Trophoblast cell (in vitro differentiated cells and primary cell): ENCODE results near the gene NLRC3.

Experiments used
- DNase-seq, 2 donors: peaks; one replicate each; pipeline ENCODE4 v3.0.0-alpha.2; 2016
- H2AFZ ChIP-seq: 2 replicates; pipeline ENCODE4 v1.6.1; 2013; ENCODE audit warnings: low read length, moderate library complexity, mild to moderate bottlenecking; ENCODE audit not compliant: insufficient read depth, poor library complexity
- H2AK5ac ChIP-seq: 2 replicates; pipeline ENCODE4 v1.6.1; 2013; ENCODE audit warnings: mild to moderate bottlenecking, low read length
- H2BK120ac ChIP-seq: 2 replicates; pipeline ENCODE4 v1.6.1; 2013; ENCODE audit warnings: low read length, mild to moderate bottlenecking, moderate library complexity; ENCODE audit not compliant: insufficient read depth, poor library complexity
- H2BK12ac ChIP-seq: 2 replicates; pipeline ENCODE4 v1.6.1; 2013; ENCODE audit warnings: mild to moderate bottlenecking, low read length, moderate library complexity
- H2BK5ac ChIP-seq: 2 replicates; pipeline ENCODE4 v1.6.1; 2013; ENCODE audit warnings: low read length, low read depth, moderate library complexity, mild to moderate bottlenecking; ENCODE audit not compliant: poor library complexity
- H3K14ac ChIP-seq: 2 replicates; pipeline ENCODE4 v1.6.1; 2013; ENCODE audit warnings: mild to moderate bottlenecking, low read length
- H3K18ac ChIP-seq: 2 replicates; pipeline ENCODE4 v1.6.1; 2013; ENCODE audit warnings: mild to moderate bottlenecking, low read length
- H3K23ac ChIP-seq: 2 replicates; pipeline ENCODE4 v1.6.1; 2013; ENCODE audit warnings: low read length
- H3K27ac ChIP-seq: 2 replicates; pipeline ENCODE4 v1.5.1; 2013; ENCODE audit warnings: low read depth, mild to moderate bottlenecking, inconsistent platforms, low read length, moderate library complexity
- H3K27me3 ChIP-seq: 2 replicates; pipeline ENCODE4 v1.6.1; 2013; ENCODE audit warnings: inconsistent platforms, mild to moderate bottlenecking, low read length, moderate library complexity; ENCODE audit not compliant: insufficient read depth
- H3K36me3 ChIP-seq, 2 experiments: 1 replicate in 1 of 2; 2 replicates in 1 of 2; pipeline ENCODE4 v1.6.1; 2013; ENCODE audit warnings: low read length in 2 of 2, mild to moderate bottlenecking in 2 of 2, moderate library complexity in 1 of 2; ENCODE audit not compliant: insufficient read depth in 2 of 2, control insufficient read depth in 1 of 2
- H3K4ac ChIP-seq: 2 replicates; pipeline ENCODE4 v1.6.1; 2013; ENCODE audit warnings: low read depth, mild to moderate bottlenecking, low read length, moderate library complexity
- H3K4me1 ChIP-seq, 2 experiments: 1 replicate in 1 of 2; 2 replicates in 1 of 2; pipeline ENCODE4 v1.6.1; 2013; ENCODE audit warnings: low read length in 2 of 2, mild to moderate bottlenecking in 2 of 2, moderate library complexity in 1 of 2; ENCODE audit not compliant: insufficient read depth in 2 of 2, control insufficient read depth in 1 of 2
- H3K4me2 ChIP-seq: 2 replicates; pipeline ENCODE4 v1.6.1; 2013; ENCODE audit warnings: inconsistent platforms, mild to moderate bottlenecking, low read length, moderate library complexity
- H3K4me3 ChIP-seq: 2 replicates; pipeline ENCODE4 v1.5.1; 2013; ENCODE audit warnings: mild to moderate bottlenecking, low read depth, low read length, inconsistent platforms
- H3K79me1 ChIP-seq: one replicate; pipeline ENCODE4 v1.6.1; 2013; ENCODE audit warnings: low read length
- H3K79me2 ChIP-seq: 2 replicates; pipeline ENCODE4 v1.6.1; 2013; ENCODE audit warnings: low read length, mild to moderate bottlenecking; ENCODE audit not compliant: control insufficient read depth, insufficient read depth, poor library complexity
- H3K9ac ChIP-seq: 2 replicates; pipeline ENCODE4 v1.6.1; 2013; ENCODE audit warnings: mild to moderate bottlenecking, low read length
- H3K9me3 ChIP-seq: 2 replicates; pipeline ENCODE4 v1.6.1; 2013; ENCODE audit warnings: low read depth, mild to moderate bottlenecking, control low read depth, inconsistent platforms, low read length; ENCODE audit not compliant: insufficient read depth
- H4K12ac ChIP-seq: 2 replicates; pipeline ENCODE4 v1.6.1; 2013; ENCODE audit warnings: low read depth, mild to moderate bottlenecking, low read length, moderate library complexity
- H4K8ac ChIP-seq: 2 replicates; pipeline ENCODE4 v1.6.1; 2013; ENCODE audit warnings: low read depth, mild to moderate bottlenecking, low read length, moderate library complexity
- H4K91ac ChIP-seq: one replicate; pipeline ENCODE4 v1.6.1; 2013; ENCODE audit warnings: low read depth, mild to moderate bottlenecking, low read length, moderate library complexity
- WGBS: extraction: QIAGEN DNeasy Blood & Tissue Kit; methylation state at CpG from one replicate; pipeline ENCODE4 v1.1.7; 2013; ENCODE audit warnings: missing lambda C conversion rate; ENCODE audit not compliant: insufficient read length, insufficient coverage; ENCODE audit errors: extremely low coverage; 5-methylcytosine and 5-hydroxymethylcytosine counted together

Gene NLRC3

GRCh38 chr16:3597226-3597625 lies 20.0 kb upstream of the NLRC3 start:
- Histone ChIP-seq H2BK120ac (no peak overlapping the region), H3K4me1 (no peaks in the 10 kb centered on the region), H3K27me3 (no peaks in the 10 kb centered on the region), H2BK12ac (no peak overlapping the region), H3K4ac (no peak overlapping the region), H3K4me3 (no peak overlapping the region), H3K4me2 (no peak overlapping the region), H4K8ac (no peak overlapping the region), H3K9ac (no peak overlapping the region), H2AFZ (no peak overlapping the region), H4K91ac (no peak overlapping the region), H3K23ac (no peak overlapping the region), H3K79me1 (no peaks in the 10 kb centered on the region), H2AK5ac (no peak overlapping the region), H3K36me3 (peaks cover 51 to 61% of the 10 kb centered on the region in 2 experiments), H3K27ac (no peak overlapping the region), H3K79me2 (no peaks in the 10 kb centered on the region), H3K9me3 (peaks cover 20% of the 10 kb centered on the region), H2BK5ac (no peak overlapping the region), H3K14ac (no peak overlapping the region), H4K12ac (no peak overlapping the region), H3K18ac (no peak overlapping the region)
- DNase-seq, result no peak
- WGBS, result no CpG with 5 or more reads among the region's 10 CpGs

DNA sequence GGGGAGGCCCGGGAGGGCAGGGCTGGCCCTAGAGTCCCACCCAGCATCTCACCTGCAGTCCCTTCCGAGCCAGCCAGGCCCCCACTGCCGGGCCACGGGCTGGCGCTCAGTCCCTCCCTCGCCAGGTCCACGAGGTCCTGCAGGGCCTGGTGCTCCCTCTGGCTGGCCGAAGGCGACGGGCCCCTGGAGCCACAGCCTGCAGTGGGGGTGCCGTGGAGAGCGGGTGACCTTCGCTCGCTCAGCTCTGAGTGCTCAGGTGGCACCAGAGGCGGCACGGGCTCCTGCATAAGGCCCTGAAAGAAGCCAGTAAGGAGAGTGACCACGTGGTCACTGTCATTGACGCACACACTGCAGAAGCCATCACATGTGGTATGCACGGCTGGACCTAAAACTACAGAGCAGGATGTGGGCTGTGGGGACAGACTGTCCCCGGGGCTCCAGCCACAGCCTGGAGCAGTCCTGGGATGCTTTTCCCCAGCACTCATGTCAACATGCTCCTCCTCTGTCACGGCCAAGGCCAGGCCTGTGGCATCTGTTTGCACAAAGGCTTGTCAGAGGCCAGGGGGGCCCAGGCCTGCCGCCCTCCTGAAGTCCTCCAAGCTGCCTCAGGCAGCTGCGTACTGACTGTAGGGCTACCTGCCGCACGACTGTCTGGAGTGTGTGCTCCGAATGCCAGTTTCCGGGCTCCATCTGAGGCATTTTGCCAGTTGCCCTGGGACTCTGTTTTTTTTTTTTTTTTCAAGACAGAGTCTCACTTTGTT lies 19.1 kb upstream of the NLRC3 start:
- WGBS, result no CpG with 5 or more reads among the region's 27 CpGs
- Histone ChIP-seq H2AFZ (no peak overlapping the region), H3K79me1 (no peaks in the 10 kb centered on the region), H3K4me3 (no peak overlapping the region), H2BK5ac (no peak overlapping the region), H3K9me3 (peaks cover 20% of the 10 kb centered on the region), H3K4ac (no peak overlapping the region), H3K4me2 (no peak overlapping the region), H3K9ac (no peak overlapping the region), H3K27ac (no peak overlapping the region), H3K27me3 (no peaks in the 10 kb centered on the region), H4K91ac (no peak overlapping the region), H3K14ac (no peak overlapping the region), H3K79me2 (no peaks in the 10 kb centered on the region), H4K8ac (no peak overlapping the region), H2BK120ac (no peak overlapping the region), H3K23ac (no peak overlapping the region), H4K12ac (no peak overlapping the region), H2BK12ac (no peak overlapping the region), H3K4me1 (no peaks in the 10 kb centered on the region), H3K36me3 (peaks cover 50 to 53% of the 10 kb centered on the region in 2 experiments), H3K18ac (no peak overlapping the region), H2AK5ac (no peak overlapping the region)
- peak; percentile 83 to 84 for DNase-seq

DNA sequence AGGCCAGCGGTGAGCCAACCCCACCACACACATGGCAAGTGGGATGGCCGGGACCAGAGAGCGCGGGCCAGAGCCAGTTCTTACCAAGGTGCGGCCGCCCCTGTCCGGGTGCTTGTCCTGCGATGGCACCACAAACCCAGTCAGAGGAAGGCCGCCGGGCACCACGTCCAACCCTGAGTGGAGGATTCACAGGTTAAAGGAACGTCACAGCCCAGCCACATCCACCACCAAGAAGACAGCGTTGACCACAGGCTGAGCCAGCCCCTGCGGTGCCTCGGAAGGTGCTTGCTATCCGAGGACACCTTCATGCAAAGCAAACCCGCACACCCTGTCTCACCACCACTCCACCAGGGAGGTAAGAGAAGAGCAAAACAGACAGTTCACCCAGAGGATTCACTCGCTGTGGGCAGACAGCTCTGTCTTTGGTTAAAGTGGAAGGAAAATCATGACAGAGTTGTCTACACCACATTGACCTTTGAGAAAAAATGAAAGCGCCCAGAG lies 18.4 kb upstream of the NLRC3 start:
- Histone ChIP-seq H3K4ac (no peak overlapping the region), H4K8ac (no peak overlapping the region), H4K12ac (no peak overlapping the region), H3K79me2 (no peaks in the 10 kb centered on the region), H3K9ac (no peak overlapping the region), H2BK12ac (no peak overlapping the region), H2AFZ (no peak overlapping the region), H3K4me3 (no peak overlapping the region), H2AK5ac (no peak overlapping the region), H4K91ac (no peak overlapping the region), H3K9me3 (peaks cover 14% of the 10 kb centered on the region), H3K36me3 (peaks cover 46 to 54% of the 10 kb centered on the region in 2 experiments), H3K27me3 (no peaks in the 10 kb centered on the region), H2BK120ac (no peak overlapping the region), H3K4me2 (no peak overlapping the region), H3K4me1 (no peaks in the 10 kb centered on the region), H3K23ac (no peak overlapping the region), H3K27ac (no peak overlapping the region), H3K79me1 (no peaks in the 10 kb centered on the region), H3K18ac (no peak overlapping the region), H3K14ac (no peak overlapping the region), H2BK5ac (no peak overlapping the region)
- DNase-seq, result no peak
- no CpG with 5 or more reads among the region's 19 CpGs for WGBS

- Histone ChIP-seq H3K36me3 (peaks cover 43 to 55% of the 10 kb centered on the region in 2 experiments), H3K4me1 (no peaks in the 10 kb centered on the region), H2BK5ac (no peak overlapping the region), H4K91ac (no peak overlapping the region), H3K4me3 (no peak overlapping the region), H2BK12ac (no peak overlapping the region), H4K12ac (no peak overlapping the region), H3K27me3 (no peaks in the 10 kb centered on the region), H3K79me2 (no peaks in the 10 kb centered on the region), H3K4me2 (no peak overlapping the region), H3K4ac (no peak overlapping the region), H3K14ac (no peak overlapping the region), H3K79me1 (no peaks in the 10 kb centered on the region), H3K9ac (no peak overlapping the region), H2AFZ (no peak overlapping the region), H3K23ac (no peak overlapping the region), H2BK120ac (no peak overlapping the region), H3K9me3 (peaks cover 11% of the 10 kb centered on the region), H4K8ac (no peak overlapping the region), H3K18ac (no peak overlapping the region), H2AK5ac (no peak overlapping the region), H3K27ac (no peak overlapping the region)
- DNase-seq, result no peak
- WGBS, result no CpG with 5 or more reads among the region's 11 CpGs
Observed at GRCh38 chr16:3595110-3595486, 17.9 kb upstream of the NLRC3 start.
